GM23338 (cell line): Measurements from ENCODE around the gene NECAP2. TPM values are rescaled to one million over a fixed set of nuclear protein-coding genes. Genes with fewer than 3 reads are reported as not detected.

Experiments
- polyA plus RNA-seq: library from polyadenylated mRNA; unstranded; fragments of >200 nt; fragmentation: Nextera tagmentation; extraction: Ambion mirVana; gene quantifications from 2 replicates; pipeline ENCODE4 v1.2.1, GENCODE V29; 2016
- total RNA-seq: library from RNA; depleted of rRNA; stranded (reverse); fragments of >200 nt; shearing (Covaris generic); gene quantifications from 2 replicates; pipeline ENCODE4 v1.2.3, GENCODE V29; 2014; rRNA removed

The NECAP2 gene
- total and polyA plus RNA-seq, 2 experiments from 2014 or later = 20.2 to 28.9 TPM

Other genes with a start within 250 kb of the NECAP2 start
- 37.5 and 46.4 TPM in 2 replicates for gene ARHGEF19, start 228.1 kb upstream of the NECAP2 start, total RNA-seq
- 19.5 and 22.5 TPM in 2 replicates for gene ARHGEF19, start 228.1 kb upstream of the NECAP2 start, polyA plus RNA-seq
- gene CPLANE2, start 203.5 kb upstream of the NECAP2 start, total RNA-seq = 1.6 and 1.8 TPM in 2 replicates
- 0.44 and 1.1 TPM in 2 replicates for gene CPLANE2, start 203.5 kb upstream of the NECAP2 start, polyA plus RNA-seq
- 18.1 and 20.7 TPM in 2 replicates for gene FBXO42, start 88.2 kb upstream of the NECAP2 start, total RNA-seq
- gene FBXO42, start 88.2 kb upstream of the NECAP2 start, polyA plus RNA-seq = 5.2 and 6.0 TPM in 2 replicates
- 70.9 and 73.9 TPM in 2 replicates for gene SZRD1, start 73.5 kb upstream of the NECAP2 start, total RNA-seq
- gene SZRD1, start 73.5 kb upstream of the NECAP2 start, polyA plus RNA-seq = 32.5 and 33.6 TPM in 2 replicates
- 2.6 TPM in 1 of 2 replicates, not detected in the other for gene SPATA21, start 3.3 kb upstream of the NECAP2 start, total RNA-seq
- gene SPATA21, start 3.3 kb upstream of the NECAP2 start, polyA plus RNA-seq = not detected in 2 replicates
- under 0.01 TPM in 1 of 2 replicates, not detected in the other for gene RNU1-1, start 73.6 kb downstream of the NECAP2 start, total RNA-seq
- not detected in 2 replicates for gene RNU1-1, start 73.6 kb downstream of the NECAP2 start, polyA plus RNA-seq
- gene NBPF1, start 172.8 kb downstream of the NECAP2 start, total RNA-seq = 7.5 and 11.8 TPM in 2 replicates
- 9.0 and 9.5 TPM in 2 replicates for gene NBPF1, start 172.8 kb downstream of the NECAP2 start, polyA plus RNA-seq
- gene RNU1-3, start 226.2 kb downstream of the NECAP2 start, total RNA-seq = under 0.01 TPM in 1 of 2 replicates, not detected in the other
- gene RNU1-3, start 226.2 kb downstream of the NECAP2 start, polyA plus RNA-seq = not detected in 2 replicates